ENCODE measurements around the gene AKNA. TPM values are rescaled to one million over a fixed set of nuclear protein-coding genes. Genes with fewer than 3 reads are reported as not detected.

AKNA gene
- total RNA-seq, 1 donor from 2014 or later, result 4.5 TPM

DNA sequence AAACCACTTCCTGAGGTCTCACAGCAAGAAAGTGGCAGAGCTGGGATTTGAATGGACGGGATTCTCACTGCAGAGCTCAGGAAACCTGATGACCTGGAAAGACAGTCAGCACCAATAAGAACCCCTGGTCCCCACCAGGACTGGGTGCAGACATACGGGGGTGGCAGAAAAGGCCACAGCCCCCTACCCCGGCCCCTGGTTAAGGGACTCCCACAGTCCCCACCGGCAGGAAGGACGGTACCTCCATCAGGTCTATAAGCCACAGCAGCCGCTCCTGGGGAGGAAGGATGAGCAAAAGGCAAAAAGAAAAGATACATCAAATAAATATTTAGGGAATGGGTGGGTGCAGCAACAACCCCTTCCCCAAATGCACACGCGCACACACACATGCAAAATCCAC is 32.0 kb upstream of the AKNA start:
- intact Hi-C loops (cut with DNase I), result no loop called here
- peak; percentile 19 for DNase-seq (ENCODE audit: low spot score)

DNA sequence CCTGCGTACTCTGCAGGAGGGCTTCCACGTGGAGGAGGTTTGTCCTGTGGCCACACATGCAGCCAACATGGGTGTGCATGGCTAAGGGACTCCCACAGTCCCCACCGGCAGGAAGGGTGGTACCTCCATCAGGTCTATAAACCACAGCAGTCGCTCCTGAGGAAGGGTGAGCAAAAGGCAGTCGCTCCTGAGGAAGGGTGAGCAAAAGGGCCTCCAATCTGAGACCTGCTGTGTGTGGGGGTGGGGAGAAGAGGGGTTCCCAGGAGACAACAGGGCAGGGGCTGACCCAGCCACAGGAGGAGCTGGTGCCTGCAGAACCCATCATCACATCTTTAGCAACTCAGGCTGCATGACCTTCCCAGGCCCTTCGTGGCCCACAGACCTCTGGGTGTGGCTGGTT is 30.3 kb upstream of the AKNA start:
- DNase-seq (ENCODE audit: low spot score), result no peak

GRCh38 chr9:114417511-114417910 is 29.7 kb upstream of the AKNA start:
- intact Hi-C loops (cut with DNase I), result no loop called here
- DNase-seq (ENCODE audit: low spot score), result no peak

More for the DNA sequence above, 30.3 kb upstream of the AKNA start:
- intact Hi-C loops (cut with DNase I), result no loop called here

DNA sequence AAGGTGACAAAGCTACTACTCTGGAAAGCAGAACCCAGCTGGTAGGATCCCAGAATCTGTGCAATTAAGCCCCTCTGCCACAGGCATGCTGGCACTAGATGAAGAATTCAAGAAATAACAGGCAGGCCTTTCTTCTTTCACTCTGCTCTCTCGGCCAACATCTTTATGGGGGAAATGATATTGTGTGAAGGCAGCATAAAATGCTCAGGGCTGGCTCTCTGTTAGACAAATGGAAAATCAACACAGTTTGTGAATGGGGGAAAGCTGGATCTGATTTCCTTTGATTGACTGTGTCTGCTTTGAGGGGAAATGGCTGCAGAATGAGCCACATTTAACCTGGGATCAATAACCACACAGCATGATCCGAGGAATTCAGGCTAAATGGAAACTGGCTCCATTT is 29.1 kb upstream of the AKNA start:
- intact Hi-C loops (cut with DNase I), result no loop called here
- DNase-seq (ENCODE audit: low spot score), result no peak

- intact Hi-C loops (cut with DNase I), result no loop called here
- no peak for DNase-seq (ENCODE audit: low spot score)
These were observed 28.5 kb upstream of the AKNA start for GRCh38 chr9:114416290-114416689.

- intact Hi-C loops (cut with DNase I), result no loop called here
- no peak for DNase-seq (ENCODE audit: low spot score)
These were observed 26.6 kb upstream of the AKNA start for GRCh38 chr9:114414346-114414745.

- no peak for DNase-seq (ENCODE audit: low spot score)
- intact Hi-C loops (cut with DNase I), result no loop called here
These were observed 26.1 kb upstream of the AKNA start for GRCh38 chr9:114413861-114414301.

- intact Hi-C loops (cut with DNase I), result no loop called here
- DNase-seq (ENCODE audit: low spot score), result no peak
These were observed 24.4 kb upstream of the AKNA start for GRCh38 chr9:114412048-114412683.

- no peak for DNase-seq (ENCODE audit: low spot score)
- intact Hi-C loops (cut with DNase I), result no loop called here
These were observed 23.7 kb upstream of the AKNA start for GRCh38 chr9:114411452-114411851.

GRCh38 chr9:114410910-114411309 is 23.1 kb upstream of the AKNA start:
- no peak for DNase-seq (ENCODE audit: low spot score)
- intact Hi-C loops (cut with DNase I), result no loop called here

GRCh38 chr9:114409842-114410241 is 22.1 kb upstream of the AKNA start:
- intact Hi-C loops (cut with DNase I), result loop anchor here (5.0 to 10.0 kb wide), 2 partner anchors 175 to 607 kb away; partner anchors contain the start of gene ATP6V1G1
- DNase-seq (ENCODE audit: low spot score), result no peak

DNA sequence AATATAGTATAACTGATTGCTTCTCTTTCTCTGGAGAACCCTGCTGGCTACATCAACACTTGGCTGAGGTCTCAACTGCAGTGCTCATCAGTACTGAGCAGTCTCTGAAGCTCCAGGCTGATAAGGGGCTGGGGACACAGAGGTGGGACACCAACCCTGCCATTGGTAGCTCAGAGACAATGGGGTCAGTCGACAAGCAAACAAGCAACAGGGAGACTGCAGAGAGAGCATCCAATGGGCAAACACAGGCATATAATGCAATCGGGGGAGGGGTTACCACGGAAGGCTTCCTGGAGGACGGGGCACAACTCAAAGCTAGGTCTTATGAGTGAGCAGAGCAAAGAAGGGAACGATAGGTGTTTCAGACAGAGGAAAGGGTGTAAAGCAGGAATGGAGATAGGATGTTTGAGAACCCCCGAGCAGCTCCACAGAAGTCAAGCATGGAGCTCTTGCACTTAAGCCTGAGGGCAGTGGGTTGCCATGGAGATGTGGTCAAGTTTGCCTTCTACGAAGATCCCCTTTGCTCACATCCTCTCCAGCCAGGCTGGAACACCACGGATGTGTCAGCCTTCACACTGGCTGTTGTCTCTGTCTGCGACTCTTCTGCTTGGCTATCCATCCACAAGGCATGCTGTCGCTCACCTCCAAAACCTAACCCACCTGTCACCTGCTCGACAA is 21.5 kb upstream of the AKNA start:
- intact Hi-C loops (cut with DNase I), result loop anchor here (5.0 to 10.0 kb wide), 2 partner anchors 176 to 608 kb away; partner anchors contain the start of gene ATP6V1G1
- no peak for DNase-seq (ENCODE audit: low spot score)

DNA sequence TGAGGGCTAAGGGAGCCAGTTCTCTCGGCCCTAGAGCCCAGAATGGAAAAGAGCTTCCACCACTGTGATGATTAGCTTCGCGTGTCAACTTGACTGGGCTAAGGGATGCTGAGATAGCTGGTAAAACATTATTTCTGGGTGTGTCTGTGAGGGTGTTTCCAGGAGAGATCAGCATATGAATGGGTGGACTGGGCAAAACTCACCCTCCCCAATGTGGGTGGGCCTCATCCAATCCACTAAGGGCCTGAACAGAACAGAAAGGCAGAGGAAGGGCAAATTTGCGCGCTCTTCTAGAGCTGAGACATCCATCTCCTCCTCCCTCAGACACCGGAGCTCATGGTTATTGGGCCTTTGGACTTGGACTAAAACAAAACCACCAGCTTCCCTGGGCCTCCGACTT is 20.9 kb upstream of the AKNA start:
- no peak for DNase-seq (ENCODE audit: low spot score)
- intact Hi-C loops (cut with DNase I), result loop anchor here (5.0 to 10.0 kb wide), 2 partner anchors 176 to 609 kb away; partner anchors contain the start of gene ATP6V1G1

- intact Hi-C loops (cut with DNase I), result loop anchor here (5.0 to 10.0 kb wide), 2 partner anchors 177 to 609 kb away; partner anchors contain the start of gene ATP6V1G1
- DNase-seq (ENCODE audit: low spot score), result no peak
These were observed 20.1 kb upstream of the AKNA start for GRCh38 chr9:114407889-114408288.

GRCh38 chr9:114406441-114406840 is 18.7 kb upstream of the AKNA start:
- intact Hi-C loops (cut with DNase I), result loop anchor here (5.0 to 10.0 kb wide), 2 partner anchors 178 to 611 kb away; partner anchors contain the start of gene ATP6V1G1
- DNase-seq (ENCODE audit: low spot score), result no peak

GRCh38 chr9:114405294-114406034 is 17.7 kb upstream of the AKNA start:
- intact Hi-C loops (cut with DNase I), result loop anchor here (2.0 to 10.0 kb wide), 3 partner anchors 179 to 612 kb away; partner anchors contain the start of gene ATP6V1G1
- peak; percentile 86 for DNase-seq (ENCODE audit: low spot score)

DNA sequence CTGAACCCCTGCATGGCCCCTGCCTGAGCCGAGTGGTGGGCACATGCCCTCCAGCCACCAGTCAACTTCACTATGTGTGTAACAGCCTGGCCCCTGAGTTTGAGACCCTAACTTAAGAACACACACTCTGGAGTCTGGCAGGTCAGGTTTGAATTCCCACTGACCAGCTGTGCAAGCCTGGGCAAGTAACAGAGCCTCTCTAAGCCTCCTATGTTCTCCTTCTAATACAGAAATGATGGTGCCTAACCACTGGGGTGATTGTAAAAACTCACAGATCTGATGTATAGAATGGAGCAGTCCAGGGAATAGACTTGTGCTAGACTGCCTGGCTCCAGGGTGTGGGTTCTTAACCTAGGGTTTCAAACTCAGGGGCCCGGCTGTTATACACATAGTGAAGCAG is 16.7 kb upstream of the AKNA start:
- intact Hi-C loops (cut with DNase I), result loop anchor here (2.0 to 10.0 kb wide), 2 partner anchors 180 to 248 kb away; partner anchors contain the start of gene ATP6V1G1
- no peak for DNase-seq (ENCODE audit: low spot score)

DNA sequence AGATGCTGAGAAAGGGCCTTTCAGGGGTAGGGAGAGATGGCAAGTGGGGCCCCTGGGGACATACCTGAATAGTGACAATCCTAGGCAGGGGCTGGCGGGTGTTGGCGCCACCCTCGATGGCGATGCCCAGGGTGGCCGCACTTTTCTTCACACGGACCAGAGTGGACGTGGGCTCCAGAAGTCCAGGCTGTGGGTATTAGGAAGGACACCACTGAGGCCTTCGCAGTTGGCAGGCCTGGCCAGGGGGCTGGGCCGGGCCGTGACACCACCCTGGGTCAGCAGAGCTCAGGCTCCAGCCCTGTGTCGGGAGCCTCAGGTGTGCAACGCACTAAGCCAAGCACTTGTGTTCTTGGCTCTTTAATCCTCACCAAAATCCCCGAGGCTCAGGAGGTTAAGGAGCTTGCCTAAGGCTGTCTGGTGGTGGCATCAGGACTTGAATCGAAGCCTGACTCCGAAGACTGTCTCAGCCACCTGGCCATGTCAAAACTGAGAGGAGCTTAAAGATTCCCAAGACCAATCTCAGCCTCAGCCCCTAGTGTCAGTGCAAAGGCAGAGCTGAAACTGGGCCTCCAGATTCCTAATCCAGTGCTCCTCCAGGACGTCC is 15.5 kb upstream of the AKNA start:
- intact Hi-C loops (cut with DNase I), result loop anchor here (10.0 kb wide), 1 partner anchor 182 kb away; the partner anchor contains the start of gene ATP6V1G1
- no peak for DNase-seq (ENCODE audit: low spot score)

GRCh38 chr9:114401344-114401743 is 13.6 kb upstream of the AKNA start:
- DNase-seq (ENCODE audit: low spot score), result no peak
- intact Hi-C loops (cut with DNase I), result loop anchor here (10.0 kb wide), 1 partner anchor 183 kb away; the partner anchor contains the start of gene ATP6V1G1

All from cardiac septum (tissue), 1 donor.